Measurements from ENCODE around the gene TMEM269. TPM values are rescaled to one million over a fixed set of nuclear protein-coding genes. Genes with fewer than 3 reads are reported as not detected.
A peak's percentile ranks its signal among the peaks of the same experiment; 100 is the strongest.

TMEM269 gene
- total and polyA plus RNA-seq, 2 experiments from 2014 or later = not detected

- Histone ChIP-seq H3K9me3 (ENCODE audit: low read depth) (no peaks in the 10 kb centered on the region), H3K27ac (no peak overlapping the region), H3K36me3 (ENCODE audit: low read depth) (no peaks in the 10 kb centered on the region), H3K27me3 (replicated peaks; ENCODE audit: insufficient read depth) (no peaks in the 10 kb centered on the region), H2AFZ (no peak overlapping the region), H3K4me2 (ENCODE audit: unreplicated experiment) (no peak overlapping the region), H3K4me3 (no peak overlapping the region), H3K9ac (no peak overlapping the region), H3K79me2 (ENCODE audit: insufficient read depth) (peaks cover 44% of the 10 kb centered on the region), H3K9me2 (ENCODE audit: insufficient read depth) (no peaks in the 10 kb centered on the region), H4K20me1 (ENCODE audit: insufficient read depth) (no peaks in the 10 kb centered on the region), H3F3A (ENCODE audit: insufficient read depth) (peaks cover 17% of the 10 kb centered on the region), H3K4me1 (ENCODE audit: insufficient read depth) (peaks cover 21% of the 10 kb centered on the region)
- DNase-seq = no peak
- no peak for TF ChIP-seq EZH2phosphoT487 (IDR thresholded peaks at IDR 0.05; ENCODE audit: insufficient read depth, low read depth)
- TF ChIP-seq EZH2 (IDR thresholded peaks at IDR 0.05; ENCODE audit: insufficient read depth, poor library complexity, severe bottlenecking) = no peak
- 0 to 6% methylated on average over 1 of the region's 1 CpG for WGBS, 2 experiments (ENCODE audit: low coverage in 1 of 2, low lambda C conversion rate in 2 of 2, missing lambda C conversion rate in 2 of 2)
- in situ Hi-C loops (cut with MboI) = no loop called here
Observed at GRCh38 chr1:42820813-42821212, 36.0 kb downstream of the TMEM269 start.

DNA sequence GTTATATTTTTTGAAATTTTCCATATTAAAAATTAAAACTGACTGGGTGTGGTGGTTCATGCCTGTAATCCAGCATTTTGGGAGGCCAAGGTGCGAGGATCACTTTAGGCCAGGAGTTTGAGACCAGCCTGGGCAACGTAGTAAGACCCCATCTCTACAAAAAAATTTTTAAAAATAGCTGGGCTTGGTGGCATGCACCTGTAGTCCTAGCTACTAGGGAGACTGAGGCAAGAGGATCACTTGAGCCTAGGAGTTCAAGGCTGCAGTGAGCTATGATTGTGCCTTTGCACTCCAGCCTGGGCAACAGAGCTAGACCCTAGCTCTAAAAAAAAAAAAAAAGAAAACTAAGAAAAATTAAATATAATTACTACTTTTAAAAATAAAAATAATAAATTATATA is 36.9 kb downstream of the TMEM269 start:
- Histone ChIP-seq H3K4me2 (ENCODE audit: unreplicated experiment) (no peak overlapping the region), H3F3A (ENCODE audit: insufficient read depth) (peaks cover 17% of the 10 kb centered on the region), H4K20me1 (ENCODE audit: insufficient read depth) (no peaks in the 10 kb centered on the region), H3K9me2 (ENCODE audit: insufficient read depth) (no peaks in the 10 kb centered on the region), H3K9me3 (ENCODE audit: low read depth) (no peaks in the 10 kb centered on the region), H3K4me1 (ENCODE audit: insufficient read depth) (peaks cover 13% of the 10 kb centered on the region), H3K79me2 (ENCODE audit: insufficient read depth) (peaks cover 44% of the 10 kb centered on the region), H3K4me3 (no peak overlapping the region), H2AFZ (no peak overlapping the region), H3K36me3 (ENCODE audit: low read depth) (no peaks in the 10 kb centered on the region), H3K27ac (no peak overlapping the region), H3K9ac (no peak overlapping the region), H3K27me3 (replicated peaks; ENCODE audit: insufficient read depth) (no peaks in the 10 kb centered on the region)
- no peak for DNase-seq
- TF ChIP-seq EZH2 (IDR thresholded peaks at IDR 0.05; ENCODE audit: insufficient read depth, poor library complexity, severe bottlenecking) = no peak
- TF ChIP-seq EZH2phosphoT487 (IDR thresholded peaks at IDR 0.05; ENCODE audit: insufficient read depth, low read depth) = no peak
- in situ Hi-C loops (cut with MboI) = no loop called here
- WGBS, 2 experiments (ENCODE audit: low coverage in 1 of 2, low lambda C conversion rate in 2 of 2, missing lambda C conversion rate in 2 of 2) = 95 to 97% methylated on average over 2 of the region's 2 CpGs

DNA sequence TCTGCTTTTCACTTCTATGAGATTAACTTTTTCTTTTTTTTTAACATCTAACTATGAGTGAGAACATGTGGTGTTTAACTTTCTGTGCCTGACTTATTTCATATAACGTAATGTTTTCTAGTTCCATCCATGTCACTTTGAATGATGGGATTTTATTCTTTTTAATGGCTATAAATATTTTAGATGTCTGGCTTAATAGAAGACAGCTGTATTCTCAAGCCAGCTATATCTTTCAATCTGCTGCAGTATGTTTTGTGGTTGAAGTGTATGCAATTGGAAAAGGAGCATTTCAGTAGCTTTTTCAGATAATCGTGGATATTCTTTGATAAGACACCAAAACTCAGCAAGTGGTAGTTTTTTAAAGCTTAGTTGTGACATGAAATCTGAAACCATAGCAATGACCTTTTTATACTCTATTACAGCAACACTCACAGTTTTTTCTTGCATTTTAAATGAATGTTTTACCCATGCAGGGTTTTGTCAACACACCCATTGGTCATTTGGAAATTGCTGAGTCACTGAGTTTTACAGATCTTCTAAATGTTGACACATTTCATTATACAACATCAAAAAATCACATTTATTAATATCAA is 38.1 kb downstream of the TMEM269 start:
- peak; percentile 57 for DNase-seq
- in situ Hi-C loops (cut with MboI) = no loop called here
- Histone ChIP-seq H3K4me3 (no peak overlapping the region), H3F3A (ENCODE audit: insufficient read depth) (peaks cover 17% of the 10 kb centered on the region), H3K79me2 (ENCODE audit: insufficient read depth) (peaks cover 39% of the 10 kb centered on the region), H4K20me1 (ENCODE audit: insufficient read depth) (no peaks in the 10 kb centered on the region), H3K9ac (0 out of 2 replicates have a peak overlapping the region, but pooled peaks have one; percentile 20), H3K9me2 (ENCODE audit: insufficient read depth) (no peaks in the 10 kb centered on the region), H2AFZ (no peak overlapping the region), H3K36me3 (ENCODE audit: low read depth) (no peaks in the 10 kb centered on the region), H3K27ac (peak overlapping the region; percentile 36), H3K9me3 (ENCODE audit: low read depth) (no peaks in the 10 kb centered on the region), H3K27me3 (replicated peaks; ENCODE audit: insufficient read depth) (no peaks in the 10 kb centered on the region), H3K4me1 (ENCODE audit: insufficient read depth) (peaks cover 13% of the 10 kb centered on the region), H3K4me2 (ENCODE audit: unreplicated experiment) (peak overlapping the region; percentile 37)
- no peak for TF ChIP-seq EZH2phosphoT487 (IDR thresholded peaks at IDR 0.05; ENCODE audit: insufficient read depth, low read depth)
- TF ChIP-seq EZH2 (IDR thresholded peaks at IDR 0.05; ENCODE audit: insufficient read depth, poor library complexity, severe bottlenecking) = no peak
- WGBS, 2 experiments (ENCODE audit: low coverage in 1 of 2, low lambda C conversion rate in 2 of 2, missing lambda C conversion rate in 2 of 2) = 17 to 18% methylated on average over 2 of the region's 2 CpGs

GRCh38 chr1:42824481-42825035 is 39.8 kb downstream of the TMEM269 start:
- no peak overlapping the region for H3K27ac ChIP-seq
- H4K20me1 ChIP-seq (ENCODE audit: insufficient read depth) = no peaks in the 10 kb centered on the region
- H3F3A ChIP-seq (ENCODE audit: insufficient read depth) = peaks cover 17% of the 10 kb centered on the region
- H2AFZ ChIP-seq = no peak overlapping the region
- no peaks in the 10 kb centered on the region for H3K36me3 ChIP-seq (ENCODE audit: low read depth)
- peaks cover 22% of the 10 kb centered on the region for H3K79me2 ChIP-seq (ENCODE audit: insufficient read depth)
- no peak for DNase-seq
- 98 to 100% methylated on average over 4 of the region's 4 CpGs for WGBS, 2 experiments (ENCODE audit: low coverage in 1 of 2, low lambda C conversion rate in 2 of 2, missing lambda C conversion rate in 2 of 2)
- no peaks in the 10 kb centered on the region for H3K9me2 ChIP-seq (ENCODE audit: insufficient read depth)
- no peaks in the 10 kb centered on the region for H3K9me3 ChIP-seq (ENCODE audit: low read depth)
- no peaks in the 10 kb centered on the region for H3K27me3 ChIP-seq (replicated peaks; ENCODE audit: insufficient read depth)
- no peak overlapping the region for H3K4me2 ChIP-seq (ENCODE audit: unreplicated experiment)
- in situ Hi-C loops (cut with MboI) = no loop called here
- no peak overlapping the region for H3K9ac ChIP-seq
- peaks cover 13% of the 10 kb centered on the region for H3K4me1 ChIP-seq (ENCODE audit: insufficient read depth)
- H3K4me3 ChIP-seq = no peak overlapping the region
- TF ChIP-seq EZH2phosphoT487 (IDR thresholded peaks at IDR 0.05; ENCODE audit: insufficient read depth, low read depth) (no peak), EZH2 (IDR thresholded peaks at IDR 0.05; ENCODE audit: insufficient read depth, poor library complexity, severe bottlenecking) (no peak)
